ENCODE measurements around the gene GRK5.

DNA sequence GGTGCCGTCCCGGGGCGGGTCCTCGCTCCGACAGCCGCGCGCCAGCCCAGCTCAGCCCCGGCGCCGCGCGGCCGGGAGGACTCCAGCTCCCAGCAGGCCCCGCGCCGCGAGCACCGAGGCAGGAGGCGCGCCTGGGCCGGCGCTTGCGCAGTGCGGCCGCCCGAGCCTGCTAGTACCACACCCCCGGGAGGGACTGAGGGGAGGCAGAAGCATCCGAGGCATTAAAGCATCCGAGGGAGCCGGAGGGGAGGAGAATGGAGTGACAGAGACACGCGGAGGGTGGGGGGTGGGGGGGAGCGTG, at the start of gene GRK5:
- TF ChIP-seq, protein P1, sequence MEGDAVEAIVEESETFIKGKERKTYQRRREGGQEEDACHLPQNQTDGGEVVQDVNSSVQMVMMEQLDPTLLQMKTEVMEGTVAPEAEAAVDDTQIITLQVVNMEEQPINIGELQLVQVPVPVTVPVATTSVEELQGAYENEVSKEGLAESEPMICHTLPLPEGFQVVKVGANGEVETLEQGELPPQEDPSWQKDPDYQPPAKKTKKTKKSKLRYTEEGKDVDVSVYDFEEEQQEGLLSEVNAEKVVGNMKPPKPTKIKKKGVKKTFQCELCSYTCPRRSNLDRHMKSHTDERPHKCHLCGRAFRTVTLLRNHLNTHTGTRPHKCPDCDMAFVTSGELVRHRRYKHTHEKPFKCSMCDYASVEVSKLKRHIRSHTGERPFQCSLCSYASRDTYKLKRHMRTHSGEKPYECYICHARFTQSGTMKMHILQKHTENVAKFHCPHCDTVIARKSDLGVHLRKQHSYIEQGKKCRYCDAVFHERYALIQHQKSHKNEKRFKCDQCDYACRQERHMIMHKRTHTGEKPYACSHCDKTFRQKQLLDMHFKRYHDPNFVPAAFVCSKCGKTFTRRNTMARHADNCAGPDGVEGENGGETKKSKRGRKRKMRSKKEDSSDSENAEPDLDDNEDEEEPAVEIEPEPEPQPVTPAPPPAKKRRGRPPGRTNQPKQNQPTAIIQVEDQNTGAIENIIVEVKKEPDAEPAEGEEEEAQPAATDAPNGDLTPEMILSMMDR (IDR thresholded peaks at IDR 0.05; ENCODE audit: low read depth, low read length), result no peak
- TF ChIP-seq EZH2phosphoT487 (IDR thresholded peaks at IDR 0.05; ENCODE audit: low read depth), result no peak

All from OCI-LY3 (cell line).